Endothelial cell (in vitro differentiated cells): ENCODE measurements around the gene AMHR2. TPM values are rescaled to one million over a fixed set of nuclear protein-coding genes. Genes with fewer than 3 reads are reported as not detected.

Experiments used
- DNase-seq: peaks from one replicate; pipeline ENCODE4 v3.0.0; 2021; ENCODE audit warnings: low spot score
- H3K27ac Mint-ChIP-seq: one replicate; pipeline ENCODE4 v1.8.0; 2021; ENCODE audit warnings: mixed read lengths, inconsistent platforms; ENCODE audit not compliant: unreplicated experiment
- H3K27me3 Mint-ChIP-seq: one replicate; pipeline ENCODE4 v1.8.0; 2021; ENCODE audit warnings: mild to moderate bottlenecking, moderate library complexity, mixed read lengths, inconsistent platforms; ENCODE audit not compliant: unreplicated experiment
- H3K36me3 Mint-ChIP-seq: one replicate; pipeline ENCODE4 v1.8.0; 2021; ENCODE audit warnings: mild to moderate bottlenecking, low read depth, mixed read lengths, inconsistent platforms; ENCODE audit not compliant: unreplicated experiment
- H3K4me1 Mint-ChIP-seq: one replicate; pipeline ENCODE4 v1.8.0; 2021; ENCODE audit warnings: mild to moderate bottlenecking, mixed read lengths, inconsistent platforms; ENCODE audit not compliant: unreplicated experiment
- H3K4me3 Mint-ChIP-seq: one replicate; pipeline ENCODE4 v1.8.0; 2021; ENCODE audit warnings: mild to moderate bottlenecking, mixed read lengths, inconsistent platforms; ENCODE audit not compliant: unreplicated experiment
- H3K9me3 Mint-ChIP-seq: one replicate; pipeline ENCODE4 v1.8.0; 2021; ENCODE audit warnings: mixed read lengths, inconsistent platforms; ENCODE audit not compliant: unreplicated experiment
- total RNA-seq: library from RNA; stranded (reverse); fragmentation: NEBNext Ultra II Directional; extraction: Animal tissue kit (Norgen Biotek cat#: 25700); gene quantifications from one replicate; pipeline ENCODE4 v1.2.1, GENCODE V29; 2021; ENCODE audit not compliant: unreplicated experiment
- TF ChIP-seq, protein P1 (sequence below): fragments of 200-600 bp; sonication (generic); IDR thresholded peaks from one replicate; pipeline ENCODE4 v1.5.0; 2021; ENCODE audit warnings: antibody characterized with exemption; ENCODE audit not compliant: unreplicated experiment

The AMHR2 gene
- total RNA-seq, 1 donor from 2014 or later = 1.3 TPM

DNA sequence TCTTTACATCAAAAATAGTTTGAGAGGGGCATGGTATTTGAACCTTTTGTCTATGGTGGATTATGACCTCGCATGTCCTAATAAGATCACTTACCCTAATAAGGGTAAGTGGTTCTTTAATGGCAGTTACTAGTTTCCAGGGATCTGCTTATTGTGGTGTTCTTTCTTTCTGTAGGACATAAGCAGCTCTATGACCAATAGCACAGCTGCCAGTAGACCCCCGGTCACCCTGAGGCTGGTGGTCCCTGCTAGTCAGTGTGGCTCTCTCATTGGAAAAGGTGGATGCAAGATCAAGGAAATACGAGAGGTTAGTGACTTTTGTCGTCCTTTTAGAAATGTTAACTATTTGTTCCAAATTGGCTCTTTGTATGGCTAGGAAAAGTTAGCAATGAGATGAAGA, 35.4 kb downstream of the AMHR2 start:
- DNase-seq = no peak
- Mint-ChIP-seq H3K27me3 (no peaks in the 10 kb centered on the region), H3K4me1 (peaks cover 30% of the 10 kb centered on the region), H3K27ac (no peak overlapping the region), H3K36me3 (peaks cover 63% of the 10 kb centered on the region), H3K9me3 (no peaks in the 10 kb centered on the region), H3K4me3 (peak overlapping the region; percentile 33)
- TF ChIP-seq, protein P1, sequence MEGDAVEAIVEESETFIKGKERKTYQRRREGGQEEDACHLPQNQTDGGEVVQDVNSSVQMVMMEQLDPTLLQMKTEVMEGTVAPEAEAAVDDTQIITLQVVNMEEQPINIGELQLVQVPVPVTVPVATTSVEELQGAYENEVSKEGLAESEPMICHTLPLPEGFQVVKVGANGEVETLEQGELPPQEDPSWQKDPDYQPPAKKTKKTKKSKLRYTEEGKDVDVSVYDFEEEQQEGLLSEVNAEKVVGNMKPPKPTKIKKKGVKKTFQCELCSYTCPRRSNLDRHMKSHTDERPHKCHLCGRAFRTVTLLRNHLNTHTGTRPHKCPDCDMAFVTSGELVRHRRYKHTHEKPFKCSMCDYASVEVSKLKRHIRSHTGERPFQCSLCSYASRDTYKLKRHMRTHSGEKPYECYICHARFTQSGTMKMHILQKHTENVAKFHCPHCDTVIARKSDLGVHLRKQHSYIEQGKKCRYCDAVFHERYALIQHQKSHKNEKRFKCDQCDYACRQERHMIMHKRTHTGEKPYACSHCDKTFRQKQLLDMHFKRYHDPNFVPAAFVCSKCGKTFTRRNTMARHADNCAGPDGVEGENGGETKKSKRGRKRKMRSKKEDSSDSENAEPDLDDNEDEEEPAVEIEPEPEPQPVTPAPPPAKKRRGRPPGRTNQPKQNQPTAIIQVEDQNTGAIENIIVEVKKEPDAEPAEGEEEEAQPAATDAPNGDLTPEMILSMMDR = no peak

DNA sequence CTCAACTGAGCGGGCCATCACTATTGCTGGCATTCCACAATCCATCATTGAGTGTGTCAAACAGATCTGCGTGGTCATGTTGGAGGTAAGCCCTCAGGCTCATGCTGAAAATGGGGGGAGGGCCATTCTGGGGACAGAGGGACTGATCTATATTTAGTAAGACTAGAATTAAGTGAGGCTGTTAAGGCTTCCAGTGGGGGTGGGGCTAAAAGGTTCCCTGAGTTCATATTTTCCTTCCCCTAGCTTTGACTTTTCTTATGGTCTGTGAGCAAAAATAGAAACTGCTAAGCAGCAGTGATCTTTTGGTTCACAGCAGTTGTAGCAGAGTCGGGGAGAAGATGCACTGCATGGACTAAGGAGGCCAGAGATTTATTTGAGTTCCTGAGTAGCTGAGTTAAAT, 37.4 kb downstream of the AMHR2 start:
- Mint-ChIP-seq H3K4me3 (peak overlapping the region; percentile 45), H3K9me3 (no peaks in the 10 kb centered on the region), H3K27ac (no peak overlapping the region), H3K4me1 (peaks cover 33% of the 10 kb centered on the region), H3K36me3 (peaks cover 56% of the 10 kb centered on the region), H3K27me3 (no peaks in the 10 kb centered on the region)
- no peak for DNase-seq
- TF ChIP-seq, protein P1 = no peak

DNA sequence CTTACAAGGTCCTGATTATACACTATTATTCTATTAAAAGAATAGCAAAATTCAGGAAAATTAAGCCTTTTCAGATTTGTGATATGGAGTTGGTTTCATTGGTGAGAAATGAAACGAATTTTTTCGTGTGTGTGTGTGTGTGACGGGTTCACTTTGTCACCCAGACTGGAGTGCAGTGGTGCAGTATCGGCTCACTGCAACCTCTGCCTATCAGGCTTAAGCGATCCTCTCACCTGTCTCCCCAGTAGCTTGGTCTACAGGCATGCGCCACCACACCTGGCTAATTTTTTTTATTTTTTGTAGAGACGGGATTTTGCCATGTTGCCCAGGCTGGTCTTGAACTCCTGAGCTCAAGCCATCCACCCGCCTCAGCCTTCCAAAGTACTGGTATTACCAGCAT, 37.9 kb downstream of the AMHR2 start:
- DNase-seq = no peak
- Mint-ChIP-seq H3K36me3 (peaks cover 59% of the 10 kb centered on the region), H3K4me3 (no peak overlapping the region), H3K27me3 (no peaks in the 10 kb centered on the region), H3K4me1 (peaks cover 33% of the 10 kb centered on the region), H3K9me3 (no peaks in the 10 kb centered on the region), H3K27ac (no peak overlapping the region)
- TF ChIP-seq, protein P1 = no peak

DNA sequence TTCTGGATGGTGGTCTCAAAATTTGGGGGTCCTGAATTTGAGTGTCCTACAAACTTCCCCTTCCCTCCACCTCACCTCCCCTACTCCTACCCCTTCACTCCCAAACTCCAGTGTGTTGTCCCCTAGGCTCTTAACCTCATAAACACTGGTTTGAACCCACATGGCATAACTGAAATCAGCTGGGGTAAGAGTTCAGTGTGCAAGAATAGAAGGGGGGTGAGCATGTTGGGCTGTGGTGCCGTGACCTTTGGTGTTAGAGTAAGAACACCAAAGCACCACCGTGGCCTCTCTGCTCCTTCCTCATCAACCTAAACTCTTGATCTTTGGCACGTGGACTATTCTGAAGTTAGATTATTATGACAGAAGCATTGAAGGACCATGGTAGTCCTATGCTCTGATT, 39.3 kb downstream of the AMHR2 start:
- Mint-ChIP-seq H3K9me3 (no peaks in the 10 kb centered on the region), H3K4me1 (peaks cover 37% of the 10 kb centered on the region), H3K4me3 (no peak overlapping the region), H3K27me3 (no peaks in the 10 kb centered on the region), H3K36me3 (peaks cover 68% of the 10 kb centered on the region), H3K27ac (peak overlapping the region; percentile 4)
- TF ChIP-seq, protein P1 = no peak
- DNase-seq = no peak

DNA sequence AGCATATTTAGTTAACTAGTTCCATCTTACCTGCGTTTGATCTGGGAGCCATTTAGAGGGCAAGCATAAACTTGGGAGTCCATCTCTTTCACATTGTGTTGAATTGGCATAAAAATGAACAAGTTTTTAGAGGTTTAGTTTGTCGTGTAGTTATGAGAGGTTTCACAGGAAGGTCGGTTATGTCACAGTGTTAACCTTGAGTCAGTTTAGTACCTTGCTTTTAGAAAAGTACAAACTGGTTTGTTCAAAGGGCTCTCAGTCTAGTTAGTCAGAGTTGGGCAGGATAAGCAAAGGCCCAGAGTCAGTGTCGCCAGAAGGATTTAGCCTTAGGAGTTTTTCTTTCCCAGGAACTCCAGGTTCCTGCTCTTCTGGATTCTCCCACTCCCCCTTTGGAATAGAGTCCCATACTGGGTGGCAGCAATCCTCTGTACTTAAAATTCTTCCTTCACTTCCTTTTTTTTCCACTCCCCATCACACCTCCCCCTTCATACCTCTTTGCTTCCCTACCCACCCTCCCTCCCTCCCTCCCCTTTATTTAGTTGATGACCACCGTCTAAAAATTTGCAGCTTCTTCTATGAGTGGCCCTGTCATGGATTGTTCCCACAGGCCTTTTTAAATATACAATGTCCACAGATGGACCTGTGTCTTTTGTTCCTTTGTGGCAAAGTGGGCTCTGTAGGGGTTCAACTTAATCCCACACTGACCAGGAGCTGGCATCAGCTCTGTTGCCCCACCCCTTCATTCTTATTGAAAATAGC, 40.3 kb downstream of the AMHR2 start:
- peaks cover 72% of the 10 kb centered on the region for H3K36me3 Mint-ChIP-seq
- no peak overlapping the region for H3K27ac Mint-ChIP-seq

More for the DNA sequence above, 40.3 kb downstream of the AMHR2 start:
- H3K4me1 Mint-ChIP-seq = peaks cover 37% of the 10 kb centered on the region
- DNase-seq = no peak
- TF ChIP-seq, protein P1 = no peak
- no peaks in the 10 kb centered on the region for H3K27me3 Mint-ChIP-seq
- H3K4me3 Mint-ChIP-seq = peak overlapping the region; percentile 32
- no peaks in the 10 kb centered on the region for H3K9me3 Mint-ChIP-seq
